IgD-negative memory B cell (primary cell): ENCODE results near the gene KMT2D. TPM values are rescaled to one million over a fixed set of nuclear protein-coding genes. Genes with fewer than 3 reads are reported as not detected.

Source experiments
- H3K27ac Mint-ChIP-seq, 3 donors: one replicate each; pipeline ENCODE4 v1.8.0; 2020 to 2022; ENCODE audit warnings: mild to moderate bottlenecking in 3 of 3, mixed read lengths in 3 of 3, moderate library complexity in 1 of 3
- H3K27me3 Mint-ChIP-seq: one replicate; pipeline ENCODE4 v1.8.0; 2021; ENCODE audit warnings: mixed read lengths
- H3K36me3 Mint-ChIP-seq: one replicate; pipeline ENCODE4 v1.8.0; 2020; ENCODE audit warnings: mild to moderate bottlenecking, mixed read lengths
- H3K4me1 Mint-ChIP-seq, 3 donors: one replicate each; pipeline ENCODE4 v1.8.0; 2020 to 2022; ENCODE audit warnings: mixed read lengths in 3 of 3, mild to moderate bottlenecking in 1 of 3
- H3K4me3 Mint-ChIP-seq, 4 donors: one replicate each; pipeline ENCODE4 v1.8.0; 2020 to 2022; ENCODE audit warnings: mild to moderate bottlenecking in 4 of 4, mixed read lengths in 4 of 4, moderate library complexity in 3 of 4
- H3K9me3 Mint-ChIP-seq, 3 donors: one replicate each; pipeline ENCODE4 v1.8.0; 2020 to 2021; ENCODE audit warnings: mixed read lengths in 3 of 3, mild to moderate bottlenecking in 1 of 3
- polyA plus RNA-seq: library from polyadenylated mRNA; unstranded; fragments of 300-500 nt; fragmentation: Illumina TruSeq; gene quantifications from one replicate; pipeline ENCODE4 v1.2.3, GENCODE V29; 2021

KMT2D gene
- polyA plus RNA-seq, 1 donor from 2014 or later = 19.7 TPM

DNA sequence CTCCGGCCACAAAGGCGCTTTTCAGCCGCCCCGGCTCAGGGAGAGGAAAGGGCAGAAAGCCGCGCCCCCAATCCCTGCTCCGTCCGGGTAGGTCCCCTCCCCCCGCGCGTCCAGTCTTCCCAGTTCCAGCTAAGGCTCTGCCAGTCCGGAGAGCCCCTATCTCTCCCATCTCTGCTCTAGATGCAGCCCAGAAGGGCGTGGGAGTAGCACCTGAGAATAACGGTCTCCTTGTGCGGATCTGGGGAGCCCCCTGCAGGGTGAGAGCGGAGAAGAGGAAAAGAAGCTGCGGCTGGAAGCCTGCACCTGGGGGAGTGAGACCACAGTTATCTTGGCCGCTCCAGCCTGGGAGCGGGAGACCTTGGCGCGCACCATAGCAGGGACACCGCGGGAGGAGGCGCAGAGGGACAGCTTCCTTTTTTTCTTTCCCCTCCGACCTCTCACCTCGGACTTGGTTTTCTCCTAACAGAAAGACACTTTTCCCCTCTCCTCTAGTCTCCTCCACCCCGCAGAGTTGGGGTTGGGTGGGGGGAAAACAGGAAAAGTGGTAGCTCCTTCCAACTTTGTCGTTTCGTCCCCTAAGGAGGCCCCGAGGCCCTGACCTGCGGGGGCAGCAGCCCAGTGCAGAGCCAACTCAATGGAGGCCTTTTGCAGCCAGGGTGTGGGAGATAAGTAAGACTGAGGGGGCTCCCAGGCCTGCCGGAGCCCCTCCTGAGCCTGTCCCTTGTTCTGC lies 31.7 kb upstream of the KMT2D start:
- no peaks in the 10 kb centered on the region for H3K9me3 Mint-ChIP-seq
- H3K4me3 Mint-ChIP-seq = peak overlapping the region; percentile 61 to 86 (median 68)
- peaks cover 49% of the 10 kb centered on the region for H3K27me3 Mint-ChIP-seq
- peak overlapping the region; percentile 68 to 81 (median 73) for H3K27ac Mint-ChIP-seq
- peaks cover 17 to 43% (median 31%) of the 10 kb centered on the region in 3 donors for H3K4me1 Mint-ChIP-seq
- H3K36me3 Mint-ChIP-seq = no peaks in the 10 kb centered on the region

DNA sequence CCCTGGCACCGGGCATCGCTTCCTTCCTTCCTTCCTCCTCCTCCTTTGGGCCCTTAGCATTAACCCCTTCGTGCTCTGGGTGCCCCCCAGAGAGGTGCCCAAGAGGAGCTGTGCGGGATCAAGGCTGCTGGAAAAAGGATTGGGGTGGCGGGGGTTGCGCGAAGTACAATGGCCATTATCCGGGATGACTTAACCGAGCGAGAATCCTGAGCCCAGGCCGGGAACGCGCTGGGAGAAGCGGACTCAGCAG lies 31.2 kb upstream of the KMT2D start:
- H3K27ac Mint-ChIP-seq = peak overlapping the region in 2 of 3 donors; percentile 68 to 81
- no peaks in the 10 kb centered on the region for H3K36me3 Mint-ChIP-seq
- H3K27me3 Mint-ChIP-seq = peaks cover 51% of the 10 kb centered on the region
- peak overlapping the region in 3 of 4 donors; percentile 61 to 86 (median 75) for H3K4me3 Mint-ChIP-seq
- H3K9me3 Mint-ChIP-seq = no peaks in the 10 kb centered on the region
- peaks cover 17 to 43% (median 31%) of the 10 kb centered on the region in 3 donors for H3K4me1 Mint-ChIP-seq

DNA sequence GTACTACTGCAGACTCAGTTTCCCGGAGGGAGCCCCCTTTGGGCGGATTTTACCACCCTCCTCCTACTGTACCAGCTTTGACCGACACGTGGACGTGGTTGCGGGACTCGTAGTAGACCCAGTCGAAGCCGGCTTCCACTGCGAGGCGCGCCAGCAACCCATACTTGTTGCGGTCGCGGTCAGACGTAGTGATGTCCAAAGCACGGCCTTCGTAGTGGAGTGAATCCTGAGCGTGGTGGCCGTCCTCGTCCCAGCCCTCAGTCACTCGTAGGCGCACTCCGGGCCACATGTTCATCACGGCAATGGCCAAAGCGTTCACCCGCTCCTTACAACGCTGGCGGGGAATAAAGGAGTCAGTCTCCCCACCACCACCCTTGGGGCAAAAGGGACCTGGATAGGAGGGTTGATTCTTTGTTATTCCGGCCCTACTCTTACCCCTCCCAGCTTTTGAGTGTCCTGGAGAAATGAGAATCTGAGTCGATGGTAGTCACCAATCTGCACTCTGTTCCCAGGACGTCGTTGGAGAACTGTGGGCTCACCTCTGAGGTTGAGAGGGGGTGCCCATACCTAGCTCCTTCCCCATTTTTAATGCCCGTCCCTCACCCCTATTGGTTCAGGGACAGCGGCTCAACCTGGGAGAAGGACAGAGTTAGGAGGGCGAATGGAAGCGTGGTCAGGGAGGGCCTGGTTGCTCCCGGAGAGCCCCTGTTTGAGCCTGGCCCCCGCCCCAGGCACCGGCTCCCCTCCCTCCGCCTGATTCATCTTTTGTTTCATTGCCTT lies 30.7 kb upstream of the KMT2D start:
- peak overlapping the region in 2 of 3 donors; percentile 75 to 81 for H3K27ac Mint-ChIP-seq
- no peaks in the 10 kb centered on the region for H3K9me3 Mint-ChIP-seq
- H3K4me3 Mint-ChIP-seq = peak overlapping the region in 1 of 4 donors; percentile 87
- peaks cover 51% of the 10 kb centered on the region for H3K27me3 Mint-ChIP-seq
- H3K36me3 Mint-ChIP-seq = no peaks in the 10 kb centered on the region
- peaks cover 17 to 43% (median 31%) of the 10 kb centered on the region in 3 donors for H3K4me1 Mint-ChIP-seq

DNA sequence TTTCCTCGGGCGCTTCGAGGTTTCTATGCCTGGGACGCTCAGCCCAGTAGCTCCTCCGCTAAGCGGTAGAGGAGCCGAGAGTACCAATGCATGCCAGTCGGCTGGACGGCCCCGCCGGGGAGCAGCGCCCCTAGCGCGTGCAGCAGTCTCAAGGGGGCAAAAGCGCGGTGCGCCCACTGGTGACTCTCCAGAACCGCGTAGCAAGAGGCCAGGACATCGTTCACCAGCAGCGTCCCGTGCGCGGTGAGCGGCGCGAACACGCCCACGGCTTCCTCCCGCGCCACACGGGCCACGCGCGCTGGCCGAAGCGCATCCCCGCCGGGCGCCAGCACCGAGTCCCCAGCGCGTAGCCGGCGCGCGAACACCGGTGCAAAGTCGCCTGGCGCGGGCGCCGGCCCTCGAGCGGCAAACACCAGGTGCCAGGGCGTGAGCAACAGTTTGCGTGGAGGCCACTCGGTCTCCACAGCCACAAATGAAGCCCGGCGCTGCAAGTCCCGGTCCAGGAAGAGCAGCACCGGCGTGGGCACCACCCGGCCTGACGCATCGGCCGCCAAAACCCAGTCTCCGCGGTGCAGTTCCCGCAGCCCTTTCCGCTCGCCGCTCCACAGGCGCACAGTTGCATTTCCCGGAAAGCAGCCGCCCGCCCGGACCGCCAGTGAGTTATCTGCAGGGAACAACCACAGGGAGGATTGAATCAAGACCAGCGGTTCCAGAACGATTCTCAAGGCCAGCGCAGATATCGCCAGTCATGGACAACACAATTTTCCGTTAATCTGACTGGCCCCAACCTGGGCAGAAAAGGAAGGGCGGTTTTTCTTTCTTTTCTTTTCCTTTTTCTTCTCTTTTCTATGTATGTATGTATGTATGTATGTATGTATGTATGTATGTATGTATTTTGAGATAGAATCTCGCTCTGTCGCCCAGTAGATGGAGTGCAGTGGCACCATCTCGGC lies 29.5 kb upstream of the KMT2D start:
- Mint-ChIP-seq H3K9me3 (no peaks in the 10 kb centered on the region), H3K27ac (peak overlapping the region; percentile 75 to 87 (median 76)), H3K4me1 (peaks cover 17 to 35% (median 30%) of the 10 kb centered on the region in 3 donors), H3K4me3 (peak overlapping the region; percentile 72 to 94 (median 84)), H3K27me3 (peaks cover 47% of the 10 kb centered on the region), H3K36me3 (no peaks in the 10 kb centered on the region)

DNA sequence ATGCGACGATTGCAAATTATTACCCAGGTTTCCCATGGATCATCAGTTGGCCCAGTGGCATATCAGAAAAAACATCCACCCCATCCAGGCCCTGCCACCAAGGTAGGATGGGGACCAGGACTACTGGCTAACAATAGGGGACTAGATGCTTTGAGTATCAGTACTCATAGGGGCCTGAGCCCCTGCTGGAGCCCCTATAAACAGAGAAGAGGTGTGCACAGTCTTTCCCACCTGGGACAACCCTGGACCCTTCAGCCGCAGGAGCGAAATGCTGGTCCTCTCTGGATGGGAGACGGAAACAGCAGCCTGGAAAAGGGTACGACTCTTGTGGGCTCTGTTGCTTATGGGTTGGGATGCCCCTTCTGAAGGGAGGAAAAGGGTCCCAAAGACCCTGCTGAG lies 28.3 kb upstream of the KMT2D start:
- Mint-ChIP-seq H3K36me3 (no peaks in the 10 kb centered on the region), H3K9me3 (no peaks in the 10 kb centered on the region), H3K4me1 (peaks cover 13 to 30% (median 26%) of the 10 kb centered on the region in 3 donors), H3K4me3 (peak overlapping the region in 1 of 4 donors; percentile 74), H3K27ac (peak overlapping the region in 1 of 3 donors; percentile 78), H3K27me3 (peaks cover 40% of the 10 kb centered on the region)

DNA sequence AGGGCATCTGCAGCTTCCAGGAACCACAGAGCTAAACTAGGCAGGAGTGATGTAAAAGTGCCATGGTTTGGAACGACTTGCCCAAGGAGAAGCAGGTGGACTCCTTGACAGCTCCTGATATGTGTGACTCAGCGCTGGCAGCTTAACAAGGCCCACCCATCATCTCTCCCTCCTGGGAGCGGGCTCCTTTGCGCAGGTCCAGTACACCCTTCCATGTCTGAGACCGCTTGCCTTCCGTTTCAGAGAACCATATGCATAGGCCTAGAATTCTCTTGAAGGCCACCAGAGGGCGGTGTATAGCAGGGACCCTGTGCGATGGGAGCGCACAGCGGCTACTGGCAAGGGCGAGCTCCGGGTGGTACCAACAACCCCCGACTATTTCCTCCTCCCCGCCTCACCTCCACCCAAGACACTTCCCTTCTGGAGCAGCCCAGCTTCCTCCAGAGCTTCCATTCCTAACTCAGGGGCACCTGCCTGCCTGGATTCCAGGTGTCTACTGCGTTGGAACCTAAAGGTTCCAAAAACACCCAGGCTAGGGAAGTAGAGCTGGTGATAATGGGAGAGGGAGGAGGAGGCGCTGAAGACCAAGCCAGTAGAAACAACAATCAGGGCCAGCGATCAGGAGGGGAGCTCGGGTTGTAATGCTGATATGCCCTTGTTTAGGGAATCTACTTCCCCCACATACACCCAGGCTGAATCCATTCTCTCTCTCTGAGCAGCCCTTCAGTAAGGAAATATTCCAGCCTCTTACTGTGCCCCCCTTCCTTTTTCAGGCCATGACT lies 27.7 kb upstream of the KMT2D start:
- Mint-ChIP-seq H3K27ac (peak overlapping the region in 2 of 3 donors; percentile 62 to 78), H3K36me3 (no peaks in the 10 kb centered on the region), H3K4me1 (peaks cover 12 to 25% (median 23%) of the 10 kb centered on the region in 3 donors), H3K4me3 (peak overlapping the region in 2 of 4 donors; percentile 24 to 74), H3K27me3 (peaks cover 35% of the 10 kb centered on the region), H3K9me3 (no peaks in the 10 kb centered on the region)

DNA sequence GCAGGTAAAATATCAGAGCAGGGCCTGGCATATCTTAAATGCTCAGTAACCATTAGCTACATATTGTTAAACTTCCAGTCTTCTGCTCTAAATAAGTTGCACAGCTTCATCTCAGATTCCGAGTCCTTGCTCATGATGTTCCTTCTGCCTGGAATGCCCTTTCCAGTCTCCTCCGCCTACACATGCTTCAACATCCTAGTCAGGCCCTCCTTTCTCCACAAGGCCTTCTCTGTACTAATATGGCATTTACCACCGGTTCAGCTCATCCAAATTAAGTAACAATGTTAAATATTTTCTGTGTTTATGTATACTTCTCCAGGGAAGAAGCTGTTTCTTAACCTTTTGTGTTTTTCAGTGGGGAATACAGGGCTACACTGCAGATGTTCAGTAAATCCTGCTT lies 25.5 kb upstream of the KMT2D start:
- H3K27ac Mint-ChIP-seq = no peak overlapping the region
- H3K27me3 Mint-ChIP-seq = peaks cover 21% of the 10 kb centered on the region
- H3K36me3 Mint-ChIP-seq = no peaks in the 10 kb centered on the region
- no peaks in the 10 kb centered on the region for H3K9me3 Mint-ChIP-seq
- H3K4me1 Mint-ChIP-seq = peaks cover 12 to 18% (median 17%) of the 10 kb centered on the region in 3 donors
- H3K4me3 Mint-ChIP-seq = no peak overlapping the region

DNA sequence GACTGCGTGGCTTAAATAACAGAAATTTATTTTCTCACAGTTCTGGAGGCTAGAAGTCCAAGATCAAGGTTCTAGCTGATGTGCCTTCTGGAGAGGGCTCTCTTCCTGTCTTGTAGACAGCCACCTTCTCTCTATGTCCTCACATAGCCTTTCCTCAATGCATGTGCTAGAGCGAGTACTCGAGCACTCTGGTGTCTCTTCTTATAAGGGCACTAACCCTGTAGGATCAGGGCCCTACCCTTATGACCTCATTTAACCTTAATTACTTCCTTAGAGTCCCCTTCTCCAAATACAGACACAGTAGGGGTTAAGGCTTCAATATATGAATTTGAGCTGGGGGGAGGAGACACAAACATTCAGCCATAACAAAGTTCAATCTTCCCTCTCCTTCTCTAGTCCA lies 23.8 kb upstream of the KMT2D start:
- H3K4me1 Mint-ChIP-seq = peaks cover 5 to 9% (median 7%) of the 10 kb centered on the region in 3 donors
- no peak overlapping the region for H3K4me3 Mint-ChIP-seq
- H3K27ac Mint-ChIP-seq = no peak overlapping the region
- H3K9me3 Mint-ChIP-seq = no peaks in the 10 kb centered on the region
- H3K36me3 Mint-ChIP-seq = no peaks in the 10 kb centered on the region
- H3K27me3 Mint-ChIP-seq = peaks cover 9% of the 10 kb centered on the region

DNA sequence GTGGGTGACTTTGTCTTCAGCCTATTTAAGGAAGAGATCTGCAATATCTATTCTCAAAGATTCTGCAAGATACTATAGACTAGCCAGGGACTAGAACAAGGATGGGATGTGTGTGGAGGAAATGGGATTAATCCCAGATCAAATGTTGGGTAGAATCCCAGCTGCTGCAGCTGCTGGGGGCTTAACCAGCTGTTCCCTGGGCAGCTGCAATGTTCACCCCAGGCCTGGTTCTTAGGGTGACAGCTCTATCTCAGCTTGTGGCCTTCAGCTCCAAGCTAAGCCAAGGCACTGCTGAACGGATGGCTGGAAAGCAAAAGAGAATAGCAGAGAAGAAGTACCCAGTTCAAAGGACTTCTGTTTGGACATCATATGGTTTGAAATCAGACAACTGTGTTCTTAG lies 19.2 kb upstream of the KMT2D start:
- Mint-ChIP-seq H3K27me3 (peaks cover 2% of the 10 kb centered on the region), H3K27ac (no peak overlapping the region), H3K4me3 (no peak overlapping the region), H3K9me3 (no peaks in the 10 kb centered on the region), H3K36me3 (no peaks in the 10 kb centered on the region), H3K4me1 (no peaks in the 10 kb centered on the region)

DNA sequence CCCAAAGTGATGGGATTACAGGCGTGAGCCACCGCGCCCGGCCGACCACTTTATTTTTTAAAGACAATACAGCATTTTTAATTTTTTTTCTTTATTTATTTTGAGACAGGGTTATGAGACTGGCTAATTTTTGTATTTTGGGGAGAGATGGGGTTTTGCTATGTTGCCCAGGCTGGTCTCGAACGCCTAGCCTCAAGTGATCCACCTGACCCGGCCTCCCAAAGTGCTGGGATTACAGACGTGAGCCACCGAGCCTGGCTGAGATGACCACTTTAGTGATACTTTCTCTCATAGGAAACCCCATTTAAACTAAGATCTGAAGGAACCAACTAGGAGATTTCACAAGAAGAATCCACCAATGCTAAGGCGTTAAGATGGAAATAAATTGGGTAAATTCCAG lies 10.4 kb upstream of the KMT2D start:
- Mint-ChIP-seq H3K4me3 (peak overlapping the region in 3 of 4 donors; percentile 4 to 33 (median 6)), H3K36me3 (no peaks in the 10 kb centered on the region), H3K27me3 (no peaks in the 10 kb centered on the region), H3K4me1 (peaks cover 9 to 16% (median 10%) of the 10 kb centered on the region in 3 donors), H3K27ac (no peak overlapping the region), H3K9me3 (no peaks in the 10 kb centered on the region)

DNA sequence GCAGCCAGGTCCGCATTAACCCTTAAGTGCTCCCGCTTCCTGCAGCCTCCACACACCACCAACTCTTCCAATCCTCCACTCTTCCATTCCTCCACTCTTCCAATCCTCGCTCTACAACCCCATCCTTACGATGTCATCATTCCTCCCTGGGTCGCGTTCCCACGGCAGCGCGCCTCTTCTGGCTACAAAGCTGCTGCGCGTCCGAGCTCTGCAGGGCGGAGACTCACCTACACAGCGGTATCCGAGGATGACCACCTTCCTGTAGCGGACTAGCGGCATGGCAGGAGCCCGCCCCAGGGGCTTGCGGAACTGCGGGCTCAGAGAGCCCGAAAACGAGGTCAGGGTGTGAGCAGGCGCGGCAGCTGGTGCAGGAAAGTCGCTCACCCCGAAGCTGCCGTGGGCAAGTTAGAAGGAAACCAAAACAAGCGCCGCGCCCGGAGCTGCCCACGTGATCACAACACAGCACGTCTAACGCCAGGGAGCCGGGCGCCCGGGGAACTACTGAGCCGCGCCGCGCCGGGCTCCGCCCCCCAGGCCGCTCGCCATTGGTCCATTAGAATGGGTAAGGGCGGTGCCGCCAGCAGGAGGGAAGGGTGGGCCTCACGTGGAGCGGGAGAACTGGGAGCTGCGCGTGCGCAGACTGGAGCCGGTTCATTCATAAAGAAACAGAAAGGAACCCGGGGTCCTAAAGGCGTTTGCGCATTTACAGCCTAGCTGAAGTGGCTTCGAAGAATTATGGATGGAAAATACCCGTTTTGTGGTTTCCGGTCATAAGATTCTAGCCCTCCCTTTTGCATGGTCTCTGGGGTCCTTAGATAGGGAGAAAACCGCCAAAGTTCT lies 9.1 kb upstream of the KMT2D start, which contains the start of gene RHEBL1:
Gene RHEBL1, minus strand, starts transcription at position 473 of the 840 bp plus-strand sequence. Its CDS starts 194 bp downstream, at position 279.
- H3K4me1 Mint-ChIP-seq = peaks cover 9 to 16% (median 10%) of the 10 kb centered on the region in 3 donors
- no peaks in the 10 kb centered on the region for H3K9me3 Mint-ChIP-seq
- H3K36me3 Mint-ChIP-seq = no peaks in the 10 kb centered on the region
- no peaks in the 10 kb centered on the region for H3K27me3 Mint-ChIP-seq
- H3K4me3 Mint-ChIP-seq = peak within 1 kb of the TSS; percentile 96 to 99 (median 98)
- H3K27ac Mint-ChIP-seq = peak within 1 kb of the TSS; percentile 90 to 97 (median 94)

DNA sequence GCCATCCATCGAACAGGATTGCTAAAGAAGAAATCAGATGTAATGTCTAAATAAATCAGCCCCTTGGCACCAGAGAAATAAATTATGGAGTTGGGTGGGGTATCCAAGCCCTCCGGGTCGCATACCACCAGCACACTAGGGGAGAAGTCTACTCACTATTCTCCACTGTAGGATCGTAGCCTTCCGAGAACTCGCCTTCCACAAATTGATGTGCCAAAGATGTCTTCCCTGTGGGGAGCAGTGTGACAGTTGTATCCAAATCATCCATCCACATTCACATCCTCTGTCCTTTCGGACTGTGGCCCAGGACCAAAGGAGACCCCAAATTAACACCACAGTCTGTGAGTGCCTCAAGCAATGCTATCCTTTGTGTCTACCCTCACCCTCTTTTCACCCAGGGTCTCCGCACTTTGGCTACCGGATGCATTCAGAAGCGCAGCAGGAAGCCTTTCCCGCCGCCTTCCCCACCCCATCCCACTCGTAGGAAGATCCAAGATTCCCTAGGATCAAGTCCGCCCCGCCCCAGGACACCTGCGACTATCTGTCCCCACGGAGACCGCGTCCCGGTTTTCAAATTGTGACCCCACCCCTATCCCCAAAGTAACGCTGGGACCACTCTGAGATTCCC lies 8.4 kb upstream of the KMT2D start:
- H3K9me3 Mint-ChIP-seq = no peaks in the 10 kb centered on the region
- H3K27me3 Mint-ChIP-seq = no peaks in the 10 kb centered on the region
- peak overlapping the region in 2 of 3 donors; percentile 90 to 94 for H3K27ac Mint-ChIP-seq
- H3K4me1 Mint-ChIP-seq = peaks cover 11 to 17% (median 12%) of the 10 kb centered on the region in 3 donors
- H3K36me3 Mint-ChIP-seq = peaks cover under 1% of the 10 kb centered on the region
- peak overlapping the region; percentile 96 to 99 (median 98) for H3K4me3 Mint-ChIP-seq

DNA sequence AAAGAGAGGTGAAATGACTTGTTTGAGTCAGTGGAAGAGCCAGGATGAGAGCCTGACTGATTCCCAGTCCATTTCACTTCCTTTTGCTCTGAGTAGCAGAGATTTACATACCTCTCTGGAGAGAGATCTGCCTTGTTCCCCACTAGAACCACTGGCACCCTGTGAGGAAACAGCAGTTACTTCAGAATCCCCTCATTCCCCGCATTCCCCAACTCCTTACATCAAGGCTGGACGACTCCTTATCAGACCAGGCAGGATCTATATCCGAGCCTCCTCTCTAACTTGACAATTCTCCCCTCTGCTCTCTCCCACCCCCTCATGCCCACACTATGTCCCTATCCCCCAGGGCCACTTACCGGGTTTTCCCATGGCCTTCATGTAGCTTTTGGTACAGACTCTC lies 5.5 kb upstream of the KMT2D start:
- Mint-ChIP-seq H3K27ac (peak overlapping the region in 2 of 3 donors; percentile 6 to 86), H3K27me3 (no peaks in the 10 kb centered on the region), H3K36me3 (peaks cover 2% of the 10 kb centered on the region), H3K4me1 (peaks cover 18 to 25% (median 22%) of the 10 kb centered on the region in 3 donors), H3K4me3 (peak overlapping the region in 1 of 4 donors; percentile 54), H3K9me3 (no peaks in the 10 kb centered on the region)
